Measurements from ENCODE around the gene LIN52. TPM values are rescaled to one million over a fixed set of nuclear protein-coding genes. Genes with fewer than 3 reads are reported as not detected.

The LIN52 gene
- polyA plus RNA-seq, 1 donor from 2014 or later = 57.9 TPM

- Histone ChIP-seq H2AFZ (ENCODE audit: low read depth, low read length) (no peak overlapping the region), H3K27ac (ENCODE audit: low read length) (no peak overlapping the region), H3K9me2 (ENCODE audit: insufficient read depth, low read length) (no peaks in the 10 kb centered on the region), H3K79me2 (replicated peaks; ENCODE audit: insufficient read depth, low read length) (no peaks in the 10 kb centered on the region), H3F3A (ENCODE audit: insufficient read depth, low read length, poor library complexity, severe bottlenecking) (no peaks in the 10 kb centered on the region), H4K20me1 (ENCODE audit: insufficient read depth) (no peaks in the 10 kb centered on the region), H3K9ac (ENCODE audit: low read length) (no peak overlapping the region), H3K4me3 (ENCODE audit: low read length) (no peak overlapping the region), H3K27me3 (ENCODE audit: insufficient read depth, low read depth, low read length) (no peaks in the 10 kb centered on the region), H3K36me3 (ENCODE audit: insufficient read depth, low read length) (no peaks in the 10 kb centered on the region), H3K4me2 (ENCODE audit: low read length) (no peak overlapping the region), H3K9me3 (ENCODE audit: low read length) (no peaks in the 10 kb centered on the region)
- TF ChIP-seq CTCF (IDR thresholded peaks at IDR 0.05; ENCODE audit: poor library complexity, severe bottlenecking) (no peak), TAF1 (IDR thresholded peaks at IDR 0.05; ENCODE audit: low read depth) (no peak), SMC3 (conservative IDR thresholded peaks at IDR 0.05; ENCODE audit: poor library complexity) (no peak), MXI1 (conservative IDR thresholded peaks at IDR 0.05; ENCODE audit: poor library complexity, severe bottlenecking) (no peak), POLR2AphosphoS5 (IDR thresholded peaks at IDR 0.05) (no peak), EZH2 (IDR thresholded peaks at IDR 0.05; ENCODE audit: borderline replicate concordance, insufficient read depth, low read length, poor library complexity, severe bottlenecking) (no peak), EP300 (conservative IDR thresholded peaks at IDR 0.05; ENCODE audit: poor library complexity, severe bottlenecking) (no peak), RAD21 (conservative IDR thresholded peaks at IDR 0.05) (no peak)
- TF ChIP-seq, protein P1, sequence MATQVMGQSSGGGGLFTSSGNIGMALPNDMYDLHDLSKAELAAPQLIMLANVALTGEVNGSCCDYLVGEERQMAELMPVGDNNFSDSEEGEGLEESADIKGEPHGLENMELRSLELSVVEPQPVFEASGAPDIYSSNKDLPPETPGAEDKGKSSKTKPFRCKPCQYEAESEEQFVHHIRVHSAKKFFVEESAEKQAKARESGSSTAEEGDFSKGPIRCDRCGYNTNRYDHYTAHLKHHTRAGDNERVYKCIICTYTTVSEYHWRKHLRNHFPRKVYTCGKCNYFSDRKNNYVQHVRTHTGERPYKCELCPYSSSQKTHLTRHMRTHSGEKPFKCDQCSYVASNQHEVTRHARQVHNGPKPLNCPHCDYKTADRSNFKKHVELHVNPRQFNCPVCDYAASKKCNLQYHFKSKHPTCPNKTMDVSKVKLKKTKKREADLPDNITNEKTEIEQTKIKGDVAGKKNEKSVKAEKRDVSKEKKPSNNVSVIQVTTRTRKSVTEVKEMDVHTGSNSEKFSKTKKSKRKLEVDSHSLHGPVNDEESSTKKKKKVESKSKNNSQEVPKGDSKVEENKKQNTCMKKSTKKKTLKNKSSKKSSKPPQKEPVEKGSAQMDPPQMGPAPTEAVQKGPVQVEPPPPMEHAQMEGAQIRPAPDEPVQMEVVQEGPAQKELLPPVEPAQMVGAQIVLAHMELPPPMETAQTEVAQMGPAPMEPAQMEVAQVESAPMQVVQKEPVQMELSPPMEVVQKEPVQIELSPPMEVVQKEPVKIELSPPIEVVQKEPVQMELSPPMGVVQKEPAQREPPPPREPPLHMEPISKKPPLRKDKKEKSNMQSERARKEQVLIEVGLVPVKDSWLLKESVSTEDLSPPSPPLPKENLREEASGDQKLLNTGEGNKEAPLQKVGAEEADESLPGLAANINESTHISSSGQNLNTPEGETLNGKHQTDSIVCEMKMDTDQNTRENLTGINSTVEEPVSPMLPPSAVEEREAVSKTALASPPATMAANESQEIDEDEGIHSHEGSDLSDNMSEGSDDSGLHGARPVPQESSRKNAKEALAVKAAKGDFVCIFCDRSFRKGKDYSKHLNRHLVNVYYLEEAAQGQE (IDR thresholded peaks at IDR 0.05; ENCODE audit: borderline replicate concordance) = no peak
Measured at GRCh38 chr14:74176400-74176793, 91.6 kb downstream of the LIN52 start.

DNA sequence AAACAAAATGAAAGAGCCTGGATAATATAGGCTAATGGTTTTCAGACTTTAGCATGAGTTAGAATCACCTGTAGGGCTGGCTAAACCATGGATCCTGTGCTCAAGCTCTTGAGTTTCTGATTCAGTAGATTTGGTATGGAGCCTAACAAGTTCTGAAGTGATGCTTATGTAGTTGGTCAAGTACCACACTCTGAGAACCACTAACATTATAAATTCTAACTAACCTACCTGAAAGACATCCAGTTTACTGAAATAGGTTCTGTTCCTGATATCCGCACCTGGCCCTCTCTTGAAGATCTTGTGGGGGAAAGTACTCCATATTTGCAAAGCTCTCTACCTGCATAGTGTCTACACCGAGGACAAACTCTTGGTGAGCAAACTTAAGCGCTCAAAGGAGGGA is 95.1 kb downstream of the LIN52 start:
- Histone ChIP-seq H3K9ac (ENCODE audit: low read length) (no peak overlapping the region), H3K79me2 (replicated peaks; ENCODE audit: insufficient read depth, low read length) (no peaks in the 10 kb centered on the region)
- TF ChIP-seq RAD21 (conservative IDR thresholded peaks at IDR 0.05) = no peak
- no peak for TF ChIP-seq CTCF (IDR thresholded peaks at IDR 0.05; ENCODE audit: poor library complexity, severe bottlenecking)
- TF ChIP-seq TAF1 (IDR thresholded peaks at IDR 0.05; ENCODE audit: low read depth) = no peak
- TF ChIP-seq POLR2AphosphoS5 (IDR thresholded peaks at IDR 0.05) = no peak
- no peak for TF ChIP-seq EP300 (conservative IDR thresholded peaks at IDR 0.05; ENCODE audit: poor library complexity, severe bottlenecking)
- no peak for TF ChIP-seq EZH2 (IDR thresholded peaks at IDR 0.05; ENCODE audit: borderline replicate concordance, insufficient read depth, low read length, poor library complexity, severe bottlenecking)
- TF ChIP-seq, protein P1 (IDR thresholded peaks at IDR 0.05; ENCODE audit: borderline replicate concordance) = no peak
- TF ChIP-seq SMC3 (conservative IDR thresholded peaks at IDR 0.05; ENCODE audit: poor library complexity) = no peak
- no peak for TF ChIP-seq MXI1 (conservative IDR thresholded peaks at IDR 0.05; ENCODE audit: poor library complexity, severe bottlenecking)

More for the DNA sequence above, 95.1 kb downstream of the LIN52 start:
- Histone ChIP-seq H3F3A (ENCODE audit: insufficient read depth, low read length, poor library complexity, severe bottlenecking) (no peaks in the 10 kb centered on the region), H3K9me2 (ENCODE audit: insufficient read depth, low read length) (no peaks in the 10 kb centered on the region), H3K27me3 (ENCODE audit: insufficient read depth, low read depth, low read length) (no peaks in the 10 kb centered on the region), H3K36me3 (ENCODE audit: insufficient read depth, low read length) (no peaks in the 10 kb centered on the region), H3K27ac (ENCODE audit: low read length) (no peak overlapping the region), H3K4me2 (ENCODE audit: low read length) (no peak overlapping the region), H3K4me3 (ENCODE audit: low read length) (no peak overlapping the region), H3K9me3 (ENCODE audit: low read length) (no peaks in the 10 kb centered on the region), H4K20me1 (ENCODE audit: insufficient read depth) (no peaks in the 10 kb centered on the region), H2AFZ (ENCODE audit: low read depth, low read length) (no peak overlapping the region)
